Activated CD4-positive, alpha-beta memory T cell treated with anti-CD3 and anti-CD28 coated beads for 36 hours (primary cell): Measurements from ENCODE around the gene GDPGP1. TPM values are rescaled to one million over a fixed set of nuclear protein-coding genes. Genes with fewer than 3 reads are reported as not detected.
A peak's percentile ranks its signal among the peaks of the same experiment; 100 is the strongest.
"Not testable (repeated sequence)": the region's sequence is repeated elsewhere in the genome, so short reads cannot be mapped to it uniquely, and the experiment has no call there.

Source experiments
- CTCF ChIA-PET: fragments of 350-600 bp; sonication (Branson Sonifier 250); formaldehyde crosslinking; loops from one replicate; lab custom pipeline; 2021; ENCODE audit warnings: antibody characterized with exemption, inconsistent platforms; lab: Charles Lee
- POLR2A ChIA-PET: fragments of 350-600 bp; sonication (Branson Sonifier 250); formaldehyde crosslinking; loops from one replicate; lab custom pipeline; 2021; ENCODE audit warnings: antibody characterized with exemption; lab: Charles Lee
- DNase-seq: peaks from one replicate; pipeline ENCODE4 v3.0.0-alpha.2; 2020
- H3K27ac Mint-ChIP-seq: one replicate; pipeline ENCODE4 v1.8.0; 2021; ENCODE audit warnings: mixed read lengths
- H3K27me3 Mint-ChIP-seq: one replicate; pipeline ENCODE4 v1.8.0; 2021; ENCODE audit warnings: mixed read lengths
- H3K36me3 Mint-ChIP-seq: one replicate; pipeline ENCODE4 v1.8.0; 2021; ENCODE audit warnings: mixed read lengths
- H3K4me1 Mint-ChIP-seq: one replicate; pipeline ENCODE4 v1.8.0; 2021; ENCODE audit warnings: low read depth, mixed read lengths
- H3K4me3 Mint-ChIP-seq: one replicate; pipeline ENCODE4 v1.8.0; 2021; ENCODE audit warnings: mild to moderate bottlenecking, mixed read lengths
- H3K9me3 Mint-ChIP-seq: one replicate; pipeline ENCODE4 v1.8.0; 2021; ENCODE audit warnings: mixed read lengths
- intact Hi-C: fragments of 100-400 bp; cut with micrococcal nuclease; formaldehyde crosslinking; loops from one replicate; pipeline ENCODE4 v1.15.1; 2023
- total RNA-seq, 2 experiments: library from RNA; stranded (reverse); gene quantifications; one replicate each; pipeline ENCODE4 v1.2.3, GENCODE V29; 2021

The GDPGP1 gene
- total RNA-seq, 2 experiments from 2014 or later: 8.0 to 9.2 TPM

GRCh38 chr15:90291679-90292356 lies 57.8 kb downstream of the GDPGP1 start:
- no peaks in the 10 kb centered on the region for H3K36me3 Mint-ChIP-seq
- no peak overlapping the region for H3K27ac Mint-ChIP-seq
- no peak overlapping the region for H3K4me3 Mint-ChIP-seq
- H3K4me1 Mint-ChIP-seq: peaks cover 5% of the 10 kb centered on the region
- no peaks in the 10 kb centered on the region for H3K9me3 Mint-ChIP-seq
- no peaks in the 10 kb centered on the region for H3K27me3 Mint-ChIP-seq
- intact Hi-C loops: no loop called here
- ChIA-PET POLR2A (no interaction called here), CTCF (interaction anchor here (0.6 to 4.0 kb wide), 4 partner anchors 12 to 741 kb away, joined by 3 to 53 read pairs (median 3); no protein-coding TSS in a partner anchor)
- peak; percentile 33 for DNase-seq

GRCh38 chr15:90293040-90293810 lies 59.2 kb downstream of the GDPGP1 start:
- H3K9me3 Mint-ChIP-seq, H3K36me3 Mint-ChIP-seq, intact Hi-C loops, H3K27ac Mint-ChIP-seq, H3K4me3 Mint-ChIP-seq, H3K27me3 Mint-ChIP-seq, H3K4me1 Mint-ChIP-seq: not testable (repeated sequence)
- ChIA-PET CTCF (interaction anchor here (0.6 to 4.0 kb wide), 34 partner anchors 10 to 740 kb away, joined by 3 to 53 read pairs (median 3); partner anchors contain the start of genes CIB1, GDPGP1 and SEMA4B), POLR2A (interaction anchor here (0.6 kb wide), 1 partner anchor 596 kb away, joined by 3 read pairs; no protein-coding TSS in a partner anchor)
- DNase-seq: peak; percentile 84

- no peak for DNase-seq
- no peak overlapping the region for H3K27ac Mint-ChIP-seq
- intact Hi-C loops: no loop called here
- ChIA-PET CTCF (interaction anchor here (1.2 to 4.0 kb wide), 9 partner anchors 9 to 188 kb away, joined by 4 to 53 read pairs (median 7); partner anchors contain the start of gene SEMA4B), POLR2A (no interaction called here)
- peaks cover 9% of the 10 kb centered on the region for H3K4me1 Mint-ChIP-seq
- no peaks in the 10 kb centered on the region for H3K27me3 Mint-ChIP-seq
- no peak overlapping the region for H3K4me3 Mint-ChIP-seq
- H3K9me3 Mint-ChIP-seq: no peaks in the 10 kb centered on the region
- H3K36me3 Mint-ChIP-seq: no peaks in the 10 kb centered on the region
These were observed 60.1 kb downstream of the GDPGP1 start for GRCh38 chr15:90294159-90294558.

DNA sequence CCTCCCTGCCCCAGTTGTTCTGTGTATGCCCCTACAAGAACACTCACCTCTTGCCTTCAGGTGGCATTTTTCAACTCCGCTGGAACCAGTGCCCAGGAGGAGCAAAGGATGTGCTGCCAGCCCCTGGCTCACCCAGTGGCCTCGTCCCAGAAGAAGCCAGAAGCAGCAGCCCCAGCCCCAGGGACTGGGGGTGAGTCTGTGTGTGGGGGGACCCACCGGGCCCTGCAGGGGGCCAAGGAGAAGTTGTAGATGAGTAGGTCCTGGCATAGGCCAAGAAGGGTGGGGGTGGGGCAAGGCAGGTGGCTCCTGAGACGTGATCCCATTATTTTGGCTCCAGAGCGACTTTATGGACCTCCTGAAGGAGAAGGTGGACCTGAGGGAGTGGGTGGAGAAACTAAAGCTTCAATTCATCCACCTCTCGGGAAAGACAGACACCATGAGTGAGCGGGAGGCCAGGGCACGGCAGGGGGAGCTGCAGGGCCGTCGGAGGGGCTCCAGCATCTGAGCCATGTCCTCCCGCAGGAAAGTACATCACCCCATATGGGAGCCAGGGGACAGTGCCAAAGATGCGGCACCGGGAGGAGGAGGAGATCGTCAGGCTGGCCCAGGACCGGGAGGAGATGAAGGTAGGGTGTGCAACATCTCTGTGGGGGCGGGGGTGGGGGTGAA lies 60.7 kb downstream of the GDPGP1 start:
- no peak for DNase-seq
- Mint-ChIP-seq H3K9me3 (no peaks in the 10 kb centered on the region), H3K27me3 (no peaks in the 10 kb centered on the region), H3K4me3 (no peak overlapping the region), H3K27ac (no peak overlapping the region), H3K4me1 (peaks cover 9% of the 10 kb centered on the region), H3K36me3 (no peaks in the 10 kb centered on the region)
- ChIA-PET POLR2A (no interaction called here), CTCF (interaction anchor here (2.0 to 2.8 kb wide), 2 partner anchors 11 kb away, joined by 8 to 16 read pairs; no protein-coding TSS in a partner anchor)
- intact Hi-C loops: no loop called here

DNA sequence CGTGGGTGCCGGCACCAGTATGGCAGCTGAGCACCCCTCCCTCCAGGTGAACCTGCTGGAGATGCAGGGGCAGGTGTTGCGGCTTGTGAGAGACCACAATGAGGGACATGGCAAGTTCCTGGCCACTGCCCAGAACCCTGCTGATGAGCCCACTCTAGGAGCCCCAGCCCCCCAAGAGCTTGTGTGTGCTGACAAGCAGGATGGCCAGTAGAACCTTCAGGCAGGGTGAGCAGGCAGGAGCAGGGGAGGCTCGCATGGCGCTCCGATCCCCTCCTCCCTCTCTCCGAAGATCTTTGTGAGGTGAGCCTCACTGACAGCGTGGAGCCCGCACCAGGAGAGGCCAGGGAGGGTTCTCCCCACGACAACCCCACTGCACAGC lies 61.2 kb downstream of the GDPGP1 start:
- H3K36me3 Mint-ChIP-seq: no peaks in the 10 kb centered on the region
- H3K4me1 Mint-ChIP-seq: peaks cover 9% of the 10 kb centered on the region
- ChIA-PET POLR2A (no interaction called here), CTCF (interaction anchor here (2.8 kb wide), 1 partner anchor 11 kb away, joined by 8 read pairs; no protein-coding TSS in a partner anchor)
- intact Hi-C loops: no loop called here
- no peak overlapping the region for H3K4me3 Mint-ChIP-seq
- no peaks in the 10 kb centered on the region for H3K27me3 Mint-ChIP-seq
- no peak for DNase-seq
- H3K27ac Mint-ChIP-seq: no peak overlapping the region
- no peaks in the 10 kb centered on the region for H3K9me3 Mint-ChIP-seq

Other genes starting within 250 kb of the GDPGP1 start
- 10 to 100 TPM; 27.0 to 28.5 TPM for gene ZNF710, start 232.9 kb upstream of the GDPGP1 start, total RNA-seq
- gene IDH2, start 131.7 kb upstream of the GDPGP1 start, total RNA-seq: 100 to 1,000 TPM; 170 to 175 TPM
- gene SEMA4B, start 32.9 kb upstream of the GDPGP1 start, total RNA-seq: 10 to 100 TPM; 13.1 to 16.7 TPM
- 100 to 1,000 TPM; 162 to 170 TPM for gene CIB1, start 268 bp upstream of the GDPGP1 start, total RNA-seq
- gene TTLL13, start 15.3 kb downstream of the GDPGP1 start, total RNA-seq: under 1 TPM; 0.55 to 0.73 TPM
- 10 to 100 TPM; 25.3 to 28.6 TPM for gene NGRN, start 31.5 kb downstream of the GDPGP1 start, total RNA-seq
- 1 to 10 TPM in 1 of 2 experiments, under 1 TPM in 1; 0.68 to 1.1 TPM for gene ZNF774, start 118.1 kb downstream of the GDPGP1 start, total RNA-seq
- gene IQGAP1, start 154.0 kb downstream of the GDPGP1 start, total RNA-seq: 100 to 1,000 TPM; 186 to 207 TPM